LNCAP (cell line): ENCODE data around the gene ADPRH.

Experiments
- CTCF ChIP-seq: fragments of 450-650 bp; IDR thresholded peaks from 2 replicates; pipeline ENCODE4 v1.5.1; 2017; ENCODE audit warnings: mild to moderate bottlenecking

Gene ADPRH

GRCh38 chr3:119562307-119562961, 16.9 kb upstream of the ADPRH start:
- TF ChIP-seq CTCF = no peak

- TF ChIP-seq CTCF = no peak
These were observed 10.1 kb upstream of the ADPRH start for GRCh38 chr3:119569156-119569555.

GRCh38 chr3:119570229-119570628, 9.1 kb upstream of the ADPRH start:
- TF ChIP-seq CTCF = no peak

- no peak for TF ChIP-seq CTCF
These were observed 8.1 kb upstream of the ADPRH start for GRCh38 chr3:119571230-119571629.

- no peak for TF ChIP-seq CTCF
These were observed 7.6 kb upstream of the ADPRH start for GRCh38 chr3:119571688-119572087.

GRCh38 chr3:119575507-119575906, 3.8 kb upstream of the ADPRH start:
- TF ChIP-seq CTCF = no peak

GRCh38 chr3:119580067-119580760, 922 bp downstream of the ADPRH start:
- TF ChIP-seq CTCF = no peak
